Ascending aorta (tissue), 2 donors: ENCODE results near the gene CFAP161. TPM values are rescaled to one million over a fixed set of nuclear protein-coding genes. Genes with fewer than 3 reads are reported as not detected.

Experiments
- DNase-seq, 2 donors: peaks; one replicate each; pipeline ENCODE4 v3.0.0-alpha.2; 2019; ENCODE audit warnings: low spot score in 2 of 2
- H3K27ac ChIP-seq, 2 donors: fragments of 200-600 bp; sonication (generic); one replicate each; pipeline ENCODE4 v1.5.1; 2016 to 2017; ENCODE audit warnings: mild to moderate bottlenecking in 1 of 2
- H3K27me3 ChIP-seq: fragments of 200-600 bp; sonication (generic); one replicate; pipeline ENCODE4 v1.5.1; 2017
- H3K36me3 ChIP-seq, 2 donors: fragments of 200-600 bp; sonication (generic); one replicate each; pipeline ENCODE4 v1.5.1; 2016
- H3K4me1 ChIP-seq, 2 donors: fragments of 200-600 bp; sonication (generic); one replicate each; pipeline ENCODE4 v1.5.1; 2016 to 2017; ENCODE audit warnings: mild to moderate bottlenecking in 1 of 2
- H3K4me3 ChIP-seq, 2 donors: fragments of 200-600 bp; sonication (generic); one replicate each; pipeline ENCODE4 v1.5.1; 2016 to 2017; ENCODE audit warnings: mild to moderate bottlenecking in 1 of 2
- H3K9me3 ChIP-seq, 2 donors: fragments of 200-600 bp; sonication (generic); one replicate each; pipeline ENCODE4 v1.5.1; 2016
- CTCF ChIP-seq, 3 experiments: fragments of 200-600 bp in 2 of 3; fragments of 450-650 bp in 1 of 3; sonication (generic) in 2 of 3; IDR thresholded peaks; one replicate each; pipeline ENCODE4 v1.5.1; 2016 to 2019; ENCODE audit warnings: antibody characterized with exemption in 3 of 3, mild to moderate bottlenecking in 1 of 3, moderate library complexity in 1 of 3
- intact Hi-C: fragments of 100-400 bp; cut with DNase I; formaldehyde crosslinking; loops from one replicate; pipeline ENCODE4 v1.15.1; 2023
- total RNA-seq: library from RNA; depleted of rRNA; stranded (reverse); fragments of >200 nt; gene quantifications from one replicate; pipeline ENCODE4 v1.1.0, GENCODE V29; 2016

Gene CFAP161
- total RNA-seq, 1 donor from 2014 or later: not detected

GRCh38 chr15:81181220-81181619 is 47.1 kb downstream of the CFAP161 start:
- no peak for DNase-seq
- Histone ChIP-seq H3K27me3 (no peaks in the 10 kb centered on the region), H3K27ac (peak overlapping the region; percentile 15 to 42), H3K9me3 (no peaks in the 10 kb centered on the region), H3K36me3 (no peaks in the 10 kb centered on the region), H3K4me3 (no peak overlapping the region), H3K4me1 (peaks cover 0 to 2% of the 10 kb centered on the region in 2 donors)
- TF ChIP-seq CTCF (IDR thresholded peaks at IDR 0.05): no peak
- intact Hi-C loops: no loop called here

GRCh38 chr15:81182031-81182755 is 48.1 kb downstream of the CFAP161 start:
- intact Hi-C loops: no loop called here
- no peak for DNase-seq
- Histone ChIP-seq H3K36me3 (no peaks in the 10 kb centered on the region), H3K4me3 (peak overlapping the region; percentile 14 to 49), H3K27ac (peak overlapping the region in 1 of 2 donors; percentile 21), H3K27me3 (no peaks in the 10 kb centered on the region), H3K9me3 (no peaks in the 10 kb centered on the region), H3K4me1 (peaks cover 0 to 2% of the 10 kb centered on the region in 2 donors)
- TF ChIP-seq CTCF (IDR thresholded peaks at IDR 0.05): no peak

- intact Hi-C loops: no loop called here
- DNase-seq: no peak
Measured at GRCh38 chr15:81182756-81183438, 48.8 kb downstream of the CFAP161 start.

GRCh38 chr15:81183439-81183775 is 49.3 kb downstream of the CFAP161 start:
- Histone ChIP-seq H3K27me3 (no peaks in the 10 kb centered on the region), H3K36me3 (no peaks in the 10 kb centered on the region), H3K4me3 (peak overlapping the region; percentile 14 to 49), H3K27ac (peak overlapping the region in 1 of 2 donors; percentile 21), H3K9me3 (no peaks in the 10 kb centered on the region), H3K4me1 (peaks cover 0 to 2% of the 10 kb centered on the region in 2 donors)
- no peak for DNase-seq
- intact Hi-C loops: no loop called here
- no peak for TF ChIP-seq CTCF (IDR thresholded peaks at IDR 0.05)

More at GRCh38 chr15:81182756-81183438, 48.8 kb downstream of the CFAP161 start:
- Histone ChIP-seq H3K4me1 (peaks cover 0 to 2% of the 10 kb centered on the region in 2 donors), H3K27ac (peak overlapping the region in 1 of 2 donors; percentile 21), H3K27me3 (no peaks in the 10 kb centered on the region), H3K4me3 (peak overlapping the region; percentile 14 to 49), H3K36me3 (no peaks in the 10 kb centered on the region), H3K9me3 (no peaks in the 10 kb centered on the region)
- TF ChIP-seq CTCF (IDR thresholded peaks at IDR 0.05): no peak

- no peaks in the 10 kb centered on the region for H3K9me3 ChIP-seq
- H3K36me3 ChIP-seq: no peaks in the 10 kb centered on the region
- TF ChIP-seq CTCF (IDR thresholded peaks at IDR 0.05): no peak
- no peaks in the 10 kb centered on the region for H3K27me3 ChIP-seq
- peaks cover 0 to 2% of the 10 kb centered on the region in 2 donors for H3K4me1 ChIP-seq
- H3K4me3 ChIP-seq: no peak overlapping the region
- H3K27ac ChIP-seq: no peak overlapping the region
- DNase-seq: peak in 1 of 2 donors; percentile 70
- intact Hi-C loops: no loop called here
Measured at GRCh38 chr15:81184188-81184587, 50.1 kb downstream of the CFAP161 start.
